CD4-positive, alpha-beta memory T cell (primary cell): ENCODE data around the gene CASS4. TPM values are rescaled to one million over a fixed set of nuclear protein-coding genes. Genes with fewer than 3 reads are reported as not detected.

Experiments
- CTCF ChIA-PET: fragments of 350-600 bp; sonication (Branson Sonifier 250); formaldehyde crosslinking; loops from one replicate; lab custom pipeline; 2021; ENCODE audit warnings: inconsistent platforms; ENCODE audit not compliant: partially characterized antibody; lab: Charles Lee
- POLR2A ChIA-PET: fragments of 350-600 bp; sonication (Branson Sonifier 250); formaldehyde crosslinking; loops from one replicate; lab custom pipeline; 2021; ENCODE audit not compliant: partially characterized antibody; lab: Charles Lee
- DNase-seq, 5 donors: peaks; one replicate each; pipeline versions ENCODE4 v3.0.0 to v3.0.0-alpha.2; 2020 to 2022; ENCODE audit warnings: mixed read lengths in 1 of 5
- H3K27ac ChIP-seq: one replicate; pipeline ENCODE4 v1.7.0; 2013; ENCODE audit warnings: low read depth, low read length
- H3K27me3 ChIP-seq: 2 replicates; pipeline ENCODE4 v1.7.0; 2013; ENCODE audit warnings: mild to moderate bottlenecking, low read length, moderate library complexity; ENCODE audit not compliant: insufficient read depth
- H3K36me3 ChIP-seq: 2 replicates; pipeline ENCODE4 v1.7.0; 2013; ENCODE audit warnings: mild to moderate bottlenecking, low read length, moderate library complexity; ENCODE audit not compliant: insufficient read depth
- H3K4me1 ChIP-seq: 2 replicates; pipeline ENCODE4 v1.7.0; 2013; ENCODE audit warnings: mild to moderate bottlenecking, low read length, moderate library complexity; ENCODE audit not compliant: insufficient read depth
- H3K4me3 ChIP-seq, 2 donors: one replicate each; pipeline ENCODE4 v1.7.0; 2013; ENCODE audit warnings: low read length in 2 of 2, mild to moderate bottlenecking in 1 of 2
- H3K9me3 ChIP-seq, 2 donors: one replicate each; pipeline ENCODE4 v1.7.0; 2013; ENCODE audit warnings: low read length in 2 of 2, control low read depth in 1 of 2; ENCODE audit not compliant: control insufficient read depth in 1 of 2
- H3K27ac Mint-ChIP-seq, 7 donors: one replicate each; pipeline ENCODE4 v1.8.0; 2020 to 2021; ENCODE audit warnings: mixed read lengths in 7 of 7, mild to moderate bottlenecking in 6 of 7, inconsistent platforms in 3 of 7, moderate library complexity in 3 of 7
- H3K27me3 Mint-ChIP-seq, 2 donors: one replicate each; pipeline ENCODE4 v1.8.0; 2020 to 2021; ENCODE audit warnings: mixed read lengths in 2 of 2
- H3K36me3 Mint-ChIP-seq, 2 donors: one replicate each; pipeline ENCODE4 v1.8.0; 2020 to 2021; ENCODE audit warnings: mixed read lengths in 2 of 2, inconsistent platforms in 1 of 2, mild to moderate bottlenecking in 1 of 2
- H3K4me1 Mint-ChIP-seq, 4 donors: one replicate each; pipeline ENCODE4 v1.8.0; 2020 to 2021; ENCODE audit warnings: mixed read lengths in 4 of 4, mild to moderate bottlenecking in 1 of 4
- H3K4me3 Mint-ChIP-seq, 8 donors: one replicate each; pipeline ENCODE4 v1.8.0; 2020 to 2021; ENCODE audit warnings: mixed read lengths in 8 of 8, mild to moderate bottlenecking in 7 of 8, moderate library complexity in 6 of 8, inconsistent platforms in 3 of 8
- H3K9me3 Mint-ChIP-seq, 8 donors: one replicate each; pipeline ENCODE4 v1.8.0; 2020 to 2021; ENCODE audit warnings: mixed read lengths in 8 of 8, mild to moderate bottlenecking in 5 of 8, inconsistent platforms in 3 of 8, moderate library complexity in 1 of 8
- intact Hi-C: fragments of 100-400 bp; cut with micrococcal nuclease; formaldehyde crosslinking; loops from one replicate; pipeline ENCODE4 v1.15.1; 2023
- polyA plus RNA-seq, 2 donors: library from polyadenylated mRNA; unstranded; fragments of 300-500 nt; fragmentation: Illumina TruSeq; gene quantifications; one replicate each; pipeline ENCODE4 v1.2.3, GENCODE V29; 2021
- total RNA-seq, 2 experiments: library from RNA; stranded (reverse); gene quantifications; one replicate each; pipeline ENCODE4 v1.2.3, GENCODE V29; 2021

The CASS4 gene
- total and polyA plus RNA-seq, 4 experiments from 2014 or later, result 3.3 to 10.9 (median 7.9) TPM

DNA sequence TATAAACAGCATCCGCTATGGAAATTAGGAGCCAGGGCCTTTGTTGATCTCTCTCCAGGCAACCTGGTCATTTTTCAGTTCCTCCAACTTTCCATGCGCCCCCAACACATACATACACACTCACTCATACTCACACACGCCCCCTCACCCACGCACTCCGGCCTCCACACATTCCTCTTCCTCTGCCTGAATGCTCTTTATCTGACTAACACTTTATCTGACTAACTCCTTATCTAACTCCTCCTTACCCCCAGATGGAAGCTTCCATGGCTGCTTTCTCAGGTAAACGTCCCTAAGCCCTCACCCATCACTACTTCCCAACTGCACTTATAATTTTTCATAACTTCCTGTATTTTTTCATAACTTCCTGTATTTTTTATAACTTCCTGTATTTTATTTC is 17.4 kb downstream of the CASS4 start:
- Mint-ChIP-seq H3K36me3 (peaks cover 8 to 10% of the 10 kb centered on the region in 2 donors), H3K27ac (peak overlapping the region; percentile 60 to 98 (median 96)), H3K4me1 (peaks cover 49 to 89% (median 67%) of the 10 kb centered on the region in 4 donors), H3K27me3 (no peaks in the 10 kb centered on the region), H3K4me3 (peak overlapping the region; percentile 78 to 98 (median 92)), H3K9me3 (peaks cover 0 to 3% (median 0%) of the 10 kb centered on the region in 8 donors)
- H3K27me3 ChIP-seq, result no peaks in the 10 kb centered on the region
- no peaks in the 10 kb centered on the region for H3K36me3 ChIP-seq
- intact Hi-C loops, result no loop called here
- peak overlapping the region; percentile 54 for H3K27ac ChIP-seq
- H3K4me1 ChIP-seq, result peaks cover 56% of the 10 kb centered on the region
- ChIA-PET CTCF (interaction anchor here (1.8 to 2.5 kb wide), 2 partner anchors 11 to 31 kb away, joined by 6 to 7 read pairs; no protein-coding TSS in a partner anchor), POLR2A (interaction anchor here (1.0 to 7.2 kb wide), 5 partner anchors 8 to 39 kb away, joined by 3 to 36 read pairs (median 8); partner anchors contain the start of genes AURKA, CASS4, CSTF1 and RTF2)
- no peaks in the 10 kb centered on the region for H3K9me3 ChIP-seq
- DNase-seq, result no peak
- H3K4me3 ChIP-seq, result peak overlapping the region; percentile 58 to 63

DNA sequence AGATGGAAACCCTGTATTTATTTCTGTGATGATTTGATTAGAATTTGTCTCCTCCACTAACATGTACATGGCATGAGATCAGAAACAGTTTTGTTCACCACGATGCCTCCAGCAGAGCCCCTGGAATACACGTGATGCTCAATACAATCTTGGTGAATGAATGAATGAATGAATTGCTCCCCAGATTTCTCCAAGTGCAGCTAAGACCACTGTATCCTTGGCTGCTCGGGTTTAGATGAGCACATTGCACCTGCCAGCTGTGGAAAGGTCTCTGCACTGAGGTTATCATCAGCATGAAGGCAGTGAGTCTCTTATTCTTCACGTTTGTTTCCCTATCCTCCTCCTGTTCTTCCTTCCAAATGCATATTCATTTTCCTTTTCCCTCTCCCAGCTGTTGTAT is 17.9 kb downstream of the CASS4 start:
- CTCF ChIA-PET, result interaction anchor here (2.5 kb wide), 1 partner anchor 32 kb away, joined by 6 read pairs; no protein-coding TSS in a partner anchor
- H3K36me3 Mint-ChIP-seq, result peaks cover 8 to 10% of the 10 kb centered on the region in 2 donors
- peak overlapping the region in 1 of 2 donors; percentile 63 for H3K4me3 ChIP-seq
- H3K36me3 ChIP-seq, result no peaks in the 10 kb centered on the region
- H3K4me1 Mint-ChIP-seq, result peaks cover 49 to 86% (median 66%) of the 10 kb centered on the region in 4 donors
- peak overlapping the region; percentile 60 to 98 (median 96) for H3K27ac Mint-ChIP-seq
- intact Hi-C loops, result no loop called here
- peak overlapping the region; percentile 54 for H3K27ac ChIP-seq
- no peaks in the 10 kb centered on the region for H3K27me3 ChIP-seq
- H3K9me3 Mint-ChIP-seq, result peaks cover 0 to 3% (median 0%) of the 10 kb centered on the region in 8 donors
- H3K4me1 ChIP-seq, result peaks cover 56% of the 10 kb centered on the region
- no peak for DNase-seq
- POLR2A ChIA-PET, result interaction anchor here (1.0 to 7.2 kb wide), 5 partner anchors 9 to 39 kb away, joined by 3 to 36 read pairs (median 8); partner anchors contain the start of genes AURKA, CASS4, CSTF1 and RTF2
- H3K9me3 ChIP-seq, result no peaks in the 10 kb centered on the region
- peak overlapping the region; percentile 78 to 98 (median 92) for H3K4me3 Mint-ChIP-seq
- H3K27me3 Mint-ChIP-seq, result no peaks in the 10 kb centered on the region

DNA sequence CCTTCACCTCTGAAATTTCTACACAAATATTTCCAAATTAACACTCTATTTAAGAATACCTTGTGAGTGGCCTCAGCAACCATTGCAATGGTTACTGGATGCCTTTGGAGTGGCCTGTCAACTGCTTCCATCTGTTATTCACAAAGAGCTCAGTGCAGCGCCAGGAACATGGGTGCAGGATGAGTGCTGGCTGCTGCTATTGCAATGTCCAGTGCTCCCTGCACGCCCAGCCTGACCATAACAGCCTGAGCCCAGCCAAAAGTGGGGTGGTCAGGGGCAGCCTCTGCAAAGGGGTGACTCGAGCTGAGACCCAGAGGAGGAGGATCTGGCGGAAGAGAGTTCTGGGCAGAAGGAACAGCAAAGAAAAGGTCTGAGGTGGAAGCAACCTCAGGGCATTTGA is 18.4 kb downstream of the CASS4 start:
- CTCF ChIA-PET, result interaction anchor here (2.5 kb wide), 1 partner anchor 32 kb away, joined by 6 read pairs; no protein-coding TSS in a partner anchor
- peaks cover 8 to 10% of the 10 kb centered on the region in 2 donors for H3K36me3 Mint-ChIP-seq

DNA sequence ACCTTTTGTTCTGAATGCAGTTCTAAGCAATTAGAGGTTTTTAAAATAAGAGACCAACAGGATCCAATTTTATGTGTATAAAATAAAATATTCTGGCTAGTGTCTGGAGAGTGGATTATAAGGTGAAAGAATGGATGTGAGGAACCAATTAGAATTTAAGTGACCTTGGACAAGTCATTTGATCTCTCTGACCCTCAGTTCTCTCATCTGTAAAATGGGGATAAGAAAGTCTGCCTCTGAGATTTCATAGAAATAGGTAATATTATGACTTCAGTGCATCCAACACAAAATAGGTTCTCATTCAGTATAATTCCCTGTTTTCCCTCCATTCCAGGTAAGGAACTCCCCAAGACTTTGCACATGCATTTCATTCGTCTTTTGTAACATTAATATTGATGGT is 18.9 kb downstream of the CASS4 start:
- Mint-ChIP-seq H3K27me3 (no peaks in the 10 kb centered on the region), H3K4me1 (peaks cover 50 to 83% (median 66%) of the 10 kb centered on the region in 4 donors), H3K36me3 (peaks cover 7 to 9% of the 10 kb centered on the region in 2 donors), H3K27ac (peak overlapping the region in 3 of 7 donors; percentile 37 to 96 (median 78)), H3K9me3 (peaks cover 0 to 3% (median 0%) of the 10 kb centered on the region in 8 donors), H3K4me3 (peak overlapping the region in 3 of 8 donors; percentile 47 to 98 (median 91))
- no peak for DNase-seq
- Histone ChIP-seq H3K4me1 (peaks cover 56% of the 10 kb centered on the region), H3K4me3 (no peak overlapping the region), H3K9me3 (no peaks in the 10 kb centered on the region), H3K27ac (no peak overlapping the region), H3K36me3 (no peaks in the 10 kb centered on the region), H3K27me3 (no peaks in the 10 kb centered on the region)
- ChIA-PET CTCF (no interaction called here), POLR2A (interaction anchor here (0.6 to 7.2 kb wide), 4 partner anchors 10 to 126 kb away, joined by 3 to 36 read pairs (median 16); partner anchors contain the start of gene CASS4)
- intact Hi-C loops, result no loop called here

More for the DNA sequence above, 18.4 kb downstream of the CASS4 start:
- peaks cover 50 to 84% (median 66%) of the 10 kb centered on the region in 4 donors for H3K4me1 Mint-ChIP-seq
- POLR2A ChIA-PET, result interaction anchor here (1.4 to 7.2 kb wide), 4 partner anchors 9 to 38 kb away, joined by 5 to 36 read pairs (median 16); partner anchors contain the start of genes AURKA, CASS4 and CSTF1
- H3K9me3 Mint-ChIP-seq, result peaks cover 0 to 3% (median 0%) of the 10 kb centered on the region in 8 donors
- DNase-seq, result no peak
- no peaks in the 10 kb centered on the region for H3K27me3 Mint-ChIP-seq
- H3K4me3 Mint-ChIP-seq, result peak overlapping the region in 6 of 8 donors; percentile 88 to 98 (median 92)
- peak overlapping the region; percentile 54 for H3K27ac ChIP-seq
- no peak overlapping the region for H3K4me3 ChIP-seq
- no peaks in the 10 kb centered on the region for H3K27me3 ChIP-seq
- intact Hi-C loops, result no loop called here
- H3K4me1 ChIP-seq, result peaks cover 56% of the 10 kb centered on the region
- H3K36me3 ChIP-seq, result no peaks in the 10 kb centered on the region
- peak overlapping the region; percentile 17 to 98 (median 80) for H3K27ac Mint-ChIP-seq
- H3K9me3 ChIP-seq, result no peaks in the 10 kb centered on the region

GRCh38 chr20:56431471-56431870 is 19.4 kb downstream of the CASS4 start:
- H3K4me3 ChIP-seq, result no peak overlapping the region
- CTCF ChIA-PET, result interaction anchor here (0.7 kb wide), 1 partner anchor 34 kb away, joined by 3 read pairs; no protein-coding TSS in a partner anchor

GRCh38 chr20:56433221-56433879 is 21.3 kb downstream of the CASS4 start:
- peaks cover 47 to 81% (median 64%) of the 10 kb centered on the region in 4 donors for H3K4me1 Mint-ChIP-seq
- DNase-seq, result no peak
- H3K27ac Mint-ChIP-seq, result peak overlapping the region; percentile 61 to 89 (median 82)
- peaks cover 5% of the 10 kb centered on the region for H3K36me3 ChIP-seq
- H3K27me3 ChIP-seq, result no peaks in the 10 kb centered on the region
- no peaks in the 10 kb centered on the region for H3K9me3 ChIP-seq
- peak overlapping the region in 5 of 8 donors; percentile 24 to 76 (median 60) for H3K4me3 Mint-ChIP-seq
- H3K27ac ChIP-seq, result peak overlapping the region; percentile 25
- H3K9me3 Mint-ChIP-seq, result peaks cover 0 to 3% (median 0%) of the 10 kb centered on the region in 8 donors
- H3K4me3 ChIP-seq, result no peak overlapping the region
- no peaks in the 10 kb centered on the region for H3K27me3 Mint-ChIP-seq
- CTCF ChIA-PET, result interaction anchor here (1.2 to 2.5 kb wide), 4 partner anchors 9 to 35 kb away, joined by 3 to 10 read pairs (median 4); partner anchors contain the start of gene CASS4
- peaks cover 51% of the 10 kb centered on the region for H3K4me1 ChIP-seq
- H3K36me3 Mint-ChIP-seq, result peaks cover 6 to 9% of the 10 kb centered on the region in 2 donors
- intact Hi-C loops, result no loop called here
- POLR2A ChIA-PET, result interaction anchor here (0.9 to 7.2 kb wide), 5 partner anchors 10 to 21 kb away, joined by 3 to 36 read pairs (median 8); partner anchors contain the start of gene CASS4

More at GRCh38 chr20:56431471-56431870, 19.4 kb downstream of the CASS4 start:
- H3K27me3 ChIP-seq, result no peaks in the 10 kb centered on the region
- H3K36me3 ChIP-seq, result no peaks in the 10 kb centered on the region
- H3K36me3 Mint-ChIP-seq, result peaks cover 6 to 9% of the 10 kb centered on the region in 2 donors
- POLR2A ChIA-PET, result interaction anchor here (0.6 to 7.2 kb wide), 4 partner anchors 10 to 126 kb away, joined by 3 to 36 read pairs (median 13); partner anchors contain the start of gene CASS4
- H3K9me3 ChIP-seq, result no peaks in the 10 kb centered on the region
- H3K4me3 Mint-ChIP-seq, result peak overlapping the region in 1 of 8 donors; percentile 47
- H3K4me1 Mint-ChIP-seq, result peaks cover 50 to 80% (median 66%) of the 10 kb centered on the region in 4 donors
- no peak for DNase-seq
- H3K27ac ChIP-seq, result no peak overlapping the region
- H3K27ac Mint-ChIP-seq, result no peak overlapping the region
- H3K27me3 Mint-ChIP-seq, result no peaks in the 10 kb centered on the region
- H3K9me3 Mint-ChIP-seq, result peaks cover 0 to 3% (median 0%) of the 10 kb centered on the region in 8 donors
- peaks cover 56% of the 10 kb centered on the region for H3K4me1 ChIP-seq
- intact Hi-C loops, result no loop called here
